Measurements from ENCODE around the gene RPS6KA5.
"Not testable (repeated sequence)": the region's sequence is repeated elsewhere in the genome, so short reads cannot be mapped to it uniquely, and the experiment has no call there.

The RPS6KA5 gene

DNA sequence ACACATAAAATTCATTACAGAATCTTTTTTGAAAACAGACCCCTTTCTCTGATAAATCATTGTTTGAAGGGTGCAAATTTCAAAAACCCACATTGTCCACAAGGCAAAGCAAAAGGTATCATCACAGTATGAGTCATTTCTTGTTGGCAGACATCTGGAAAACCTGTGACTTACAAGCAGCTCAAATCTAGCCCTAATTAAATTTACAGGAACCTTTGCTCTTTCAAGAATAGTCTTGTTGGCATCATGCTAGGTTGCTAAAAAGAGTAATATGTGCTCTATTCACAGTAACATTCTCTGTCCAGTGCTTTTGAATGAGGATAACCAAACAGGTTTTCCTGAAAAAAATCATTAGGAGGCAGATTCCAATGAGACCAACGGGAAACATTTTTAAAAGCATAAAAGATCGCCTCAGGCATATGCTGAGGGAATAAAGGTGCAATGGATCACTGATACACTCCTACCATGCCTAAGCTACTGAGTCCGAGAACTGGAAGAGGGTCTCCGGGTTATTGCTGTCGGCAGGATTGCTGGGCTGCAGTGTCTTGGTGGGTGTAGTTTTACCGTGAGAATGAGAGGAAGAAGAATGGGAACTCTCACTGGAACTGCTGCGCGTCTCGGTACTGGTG is 188.7 kb downstream of the RPS6KA5 start:
- TF ChIP-seq CTCF (IDR thresholded peaks at IDR 0.05; ENCODE audit: insufficient read depth, low read depth, low read length, missing control alignments): no peak
- DNase-seq (ENCODE audit: low read depth): no peak

DNA sequence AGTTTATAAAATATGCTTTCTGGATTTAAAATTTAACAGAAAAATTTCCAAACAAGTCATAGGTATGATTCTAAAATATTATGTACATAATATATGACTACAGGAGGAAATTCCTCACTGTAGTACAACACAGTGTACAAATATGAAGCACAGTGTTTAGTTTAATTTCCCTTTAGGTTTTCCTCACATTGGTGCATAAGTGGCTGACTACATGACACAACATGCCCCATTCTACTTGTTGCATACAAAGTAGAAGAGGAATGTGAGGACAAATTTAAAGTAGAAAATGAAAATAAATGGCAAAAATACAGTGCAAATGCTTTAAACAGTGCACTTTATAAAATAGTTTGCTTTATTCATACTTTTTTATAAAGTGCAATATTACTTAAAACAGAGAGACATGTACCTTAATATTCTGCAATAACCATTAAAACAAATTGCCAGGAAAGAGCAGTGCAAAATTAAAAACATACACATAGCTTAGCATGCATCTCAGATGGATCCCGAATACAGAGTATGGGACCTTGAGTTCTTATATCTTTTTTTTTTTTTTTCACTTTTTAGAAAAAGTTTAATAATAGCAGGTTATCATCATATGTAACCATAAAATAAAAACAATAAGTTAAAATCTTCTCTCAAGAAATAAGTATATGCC is 189.4 kb downstream of the RPS6KA5 start:
- no peak overlapping the region for H3K4me3 ChIP-seq (ENCODE audit: low read depth, low read length)
- no peak for DNase-seq (ENCODE audit: low read depth)
- TF ChIP-seq CTCF (IDR thresholded peaks at IDR 0.05; ENCODE audit: insufficient read depth, low read depth, low read length, missing control alignments): no peak

More for the DNA sequence above, 188.7 kb downstream of the RPS6KA5 start:
- no peak overlapping the region for H3K4me3 ChIP-seq (ENCODE audit: low read depth, low read length)

DNA sequence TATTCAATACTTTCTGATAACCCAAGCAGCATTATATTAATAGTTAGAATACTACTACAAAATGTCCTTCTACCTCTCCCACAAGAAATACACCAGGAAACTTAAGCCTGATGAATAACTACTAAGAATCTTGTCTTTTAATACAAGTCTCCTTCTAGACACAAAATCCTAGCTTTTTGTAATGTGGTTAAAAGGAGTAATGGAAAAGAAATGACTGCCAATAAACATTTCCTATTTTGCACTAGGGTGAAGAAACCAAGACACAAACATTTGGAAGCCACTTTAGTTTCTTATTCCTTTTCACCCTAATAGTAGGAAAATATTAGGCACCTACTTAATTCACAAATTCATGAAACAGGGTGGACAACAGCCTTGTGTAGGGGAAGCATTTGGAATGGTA is 192.9 kb downstream of the RPS6KA5 start:
- H3K4me3 ChIP-seq (ENCODE audit: low read depth, low read length): no peak overlapping the region
- TF ChIP-seq CTCF (IDR thresholded peaks at IDR 0.05; ENCODE audit: insufficient read depth, low read depth, low read length, missing control alignments): no peak
- DNase-seq (ENCODE audit: low read depth): no peak

DNA sequence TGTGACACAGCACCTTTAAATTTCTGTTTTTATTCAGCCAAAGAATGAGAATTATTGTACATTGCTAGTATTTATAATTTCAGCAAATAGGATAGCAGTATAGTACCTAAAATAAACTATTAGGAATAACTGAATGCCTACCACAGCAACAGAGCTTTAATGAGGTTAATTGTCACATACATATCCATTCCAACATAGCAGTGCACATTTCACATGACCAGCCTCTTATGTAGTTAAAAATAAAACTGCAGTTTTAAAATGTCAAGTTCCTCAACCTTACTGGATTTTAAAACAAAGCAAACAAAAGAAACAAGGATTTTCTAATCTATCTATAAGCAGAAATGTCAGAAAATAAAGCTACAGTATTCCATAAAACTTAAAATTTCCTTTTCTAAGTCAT is 193.6 kb downstream of the RPS6KA5 start:
- H3K4me3 ChIP-seq (ENCODE audit: low read depth, low read length): no peak overlapping the region
- TF ChIP-seq CTCF (IDR thresholded peaks at IDR 0.05; ENCODE audit: insufficient read depth, low read depth, low read length, missing control alignments): no peak
- no peak for DNase-seq (ENCODE audit: low read depth)

DNA sequence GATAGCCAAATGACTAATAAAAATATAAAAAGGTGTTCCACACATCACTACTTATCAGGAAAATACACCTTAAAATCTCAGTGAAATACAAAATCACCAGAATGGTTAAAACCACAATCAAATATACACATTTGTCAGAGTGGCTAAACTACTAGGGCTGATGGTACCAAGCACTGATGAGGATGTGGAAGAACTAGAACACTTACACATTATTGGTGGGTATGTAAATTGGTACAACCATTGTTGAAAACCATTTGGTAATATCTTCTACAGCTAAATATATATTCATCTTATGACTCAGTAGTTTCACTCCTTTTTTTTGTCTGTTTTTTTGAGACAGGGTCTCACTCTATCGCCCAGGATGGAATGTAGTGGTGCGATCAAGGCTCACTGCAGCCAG is 195.7 kb downstream of the RPS6KA5 start:
- DNase-seq (ENCODE audit: low read depth): no peak
- no peak overlapping the region for H3K4me3 ChIP-seq (ENCODE audit: low read depth, low read length)
- no peak for TF ChIP-seq CTCF (IDR thresholded peaks at IDR 0.05; ENCODE audit: insufficient read depth, low read depth, low read length, missing control alignments)

- H3K4me3 ChIP-seq (ENCODE audit: low read depth, low read length): no peak overlapping the region
- DNase-seq (ENCODE audit: low read depth): peak; percentile 10
- TF ChIP-seq CTCF (IDR thresholded peaks at IDR 0.05; ENCODE audit: insufficient read depth, low read depth, low read length, missing control alignments): no peak
These were observed 201.9 kb downstream of the RPS6KA5 start for GRCh38 chr14:90858511-90858910.

DNA sequence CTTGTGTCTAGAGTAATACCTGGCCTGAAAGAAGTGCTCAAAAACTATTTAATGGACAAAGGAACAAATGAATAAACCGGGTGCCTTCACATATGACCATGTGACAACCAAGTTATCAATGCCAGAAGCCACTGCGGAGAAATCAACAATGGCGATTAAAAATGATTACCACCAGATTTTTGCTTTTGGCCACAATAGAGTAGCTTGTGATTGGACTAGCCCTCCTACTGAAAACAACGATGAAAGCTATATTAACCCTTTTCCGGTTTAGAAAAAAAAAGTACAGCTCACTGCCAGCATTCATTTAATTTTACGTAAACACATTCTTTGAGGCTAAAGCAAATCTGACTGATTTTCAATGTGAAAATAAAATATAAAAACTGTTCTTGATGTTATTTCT is 202.6 kb downstream of the RPS6KA5 start:
- no peak for DNase-seq (ENCODE audit: low read depth)
- H3K4me3 ChIP-seq (ENCODE audit: low read depth, low read length): no peak overlapping the region
- TF ChIP-seq CTCF (IDR thresholded peaks at IDR 0.05; ENCODE audit: insufficient read depth, low read depth, low read length, missing control alignments): no peak

DNA sequence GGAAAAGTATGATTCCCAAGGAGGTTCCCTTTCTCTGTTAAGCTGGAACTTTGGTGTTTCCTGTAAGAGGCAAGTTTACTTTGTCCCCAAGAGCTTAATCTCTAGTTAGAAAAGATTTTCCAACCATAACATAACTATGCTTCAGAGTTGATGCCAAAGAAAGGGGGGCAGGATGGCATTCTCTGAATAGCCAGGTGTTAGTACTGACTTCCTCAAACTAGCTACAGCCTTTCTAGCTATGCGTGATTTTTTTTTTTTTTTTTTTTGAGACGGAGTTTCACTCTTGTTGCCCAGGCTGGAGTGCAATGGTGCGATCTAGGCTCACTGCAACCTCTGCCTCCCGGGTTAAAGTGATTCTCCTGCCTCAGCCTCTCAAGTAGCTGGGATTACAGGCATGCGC is 204.3 kb downstream of the RPS6KA5 start:
- peak; percentile 8 for DNase-seq (ENCODE audit: low read depth)
- not testable (repeated sequence) for H3K4me3 ChIP-seq (ENCODE audit: low read depth, low read length)
